ENCODE data around the gene MYOF.
"Not testable (repeated sequence)": the region's sequence is repeated elsewhere in the genome, so short reads cannot be mapped to it uniquely, and the experiment has no call there.

The MYOF gene

GRCh38 chr10:93299195-93299594 is 182.9 kb downstream of the MYOF start:
- no peak for DNase-seq
- in situ Hi-C loops (cut with HindIII; ENCODE audit: low pct_ligation_motif_present, low pct_unique_long_range_greater_than_20kb, low sequenced_read_pairs): loop anchor here (25.0 kb wide), 1 partner anchor 187 kb away; no protein-coding TSS in a partner anchor

GRCh38 chr10:93296151-93296550 is 186.0 kb downstream of the MYOF start:
- in situ Hi-C loops (cut with HindIII; ENCODE audit: low pct_ligation_motif_present, low pct_unique_long_range_greater_than_20kb, low sequenced_read_pairs): loop anchor here (25.0 kb wide), 1 partner anchor 184 kb away; no protein-coding TSS in a partner anchor
- no peak for DNase-seq

- in situ Hi-C loops (cut with HindIII; ENCODE audit: low pct_ligation_motif_present, low pct_unique_long_range_greater_than_20kb, low sequenced_read_pairs): loop anchor here (25.0 kb wide), 1 partner anchor 182 kb away; no protein-coding TSS in a partner anchor
- peak; percentile 25 for DNase-seq
Measured at GRCh38 chr10:93293999-93294398, 188.1 kb downstream of the MYOF start.

- in situ Hi-C loops (cut with HindIII; ENCODE audit: low pct_ligation_motif_present, low pct_unique_long_range_greater_than_20kb, low sequenced_read_pairs): loop anchor here (25.0 kb wide), 1 partner anchor 179 kb away; no protein-coding TSS in a partner anchor
- no peak for DNase-seq
Measured at GRCh38 chr10:93290661-93291354, 191.3 kb downstream of the MYOF start.

GRCh38 chr10:93288679-93289634 is 193.2 kb downstream of the MYOF start:
- in situ Hi-C loops (cut with HindIII; ENCODE audit: low pct_ligation_motif_present, low pct_unique_long_range_greater_than_20kb, low sequenced_read_pairs): loop anchor here (25.0 kb wide), 1 partner anchor 177 kb away; no protein-coding TSS in a partner anchor
- peak; percentile 91 for DNase-seq

- no peak for DNase-seq
- in situ Hi-C loops (cut with HindIII; ENCODE audit: low pct_ligation_motif_present, low pct_unique_long_range_greater_than_20kb, low sequenced_read_pairs): loop anchor here (25.0 kb wide), 1 partner anchor 175 kb away; no protein-coding TSS in a partner anchor
Measured at GRCh38 chr10:93287775-93288174, 194.4 kb downstream of the MYOF start.

GRCh38 chr10:93284246-93284645 is 197.9 kb downstream of the MYOF start:
- not testable (repeated sequence) for DNase-seq
- in situ Hi-C loops (cut with HindIII; ENCODE audit: low pct_ligation_motif_present, low pct_unique_long_range_greater_than_20kb, low sequenced_read_pairs): loop anchor here (25.0 kb wide), 1 partner anchor 172 kb away; no protein-coding TSS in a partner anchor

GRCh38 chr10:93281367-93281720 is 200.8 kb downstream of the MYOF start:
- no peak for DNase-seq
- in situ Hi-C loops (cut with HindIII; ENCODE audit: low pct_ligation_motif_present, low pct_unique_long_range_greater_than_20kb, low sequenced_read_pairs): loop anchor here (25.0 kb wide), 1 partner anchor 169 kb away; no protein-coding TSS in a partner anchor

GRCh38 chr10:93280699-93281366 is 201.3 kb downstream of the MYOF start:
- DNase-seq: no peak
- in situ Hi-C loops (cut with HindIII; ENCODE audit: low pct_ligation_motif_present, low pct_unique_long_range_greater_than_20kb, low sequenced_read_pairs): loop anchor here (25.0 kb wide), 1 partner anchor 169 kb away; no protein-coding TSS in a partner anchor

- DNase-seq: no peak
- in situ Hi-C loops (cut with HindIII; ENCODE audit: low pct_ligation_motif_present, low pct_unique_long_range_greater_than_20kb, low sequenced_read_pairs): loop anchor here (25.0 kb wide), 1 partner anchor 168 kb away; no protein-coding TSS in a partner anchor
Measured at GRCh38 chr10:93280121-93280698, 201.9 kb downstream of the MYOF start.

GRCh38 chr10:93277360-93277759 is 204.8 kb downstream of the MYOF start:
- no peak for DNase-seq

GRCh38 chr10:93274419-93274818 is 207.7 kb downstream of the MYOF start:
- in situ Hi-C loops (cut with HindIII; ENCODE audit: low pct_ligation_motif_present, low pct_unique_long_range_greater_than_20kb, low sequenced_read_pairs): no loop called here
- no peak for DNase-seq

More at GRCh38 chr10:93277360-93277759, 204.8 kb downstream of the MYOF start:
- in situ Hi-C loops (cut with HindIII; ENCODE audit: low pct_ligation_motif_present, low pct_unique_long_range_greater_than_20kb, low sequenced_read_pairs): loop anchor here (25.0 kb wide), 1 partner anchor 165 kb away; no protein-coding TSS in a partner anchor

- in situ Hi-C loops (cut with HindIII; ENCODE audit: low pct_ligation_motif_present, low pct_unique_long_range_greater_than_20kb, low sequenced_read_pairs): no loop called here
- no peak for DNase-seq
Measured at GRCh38 chr10:93272884-93273675, 209.1 kb downstream of the MYOF start.

GRCh38 chr10:93271347-93271746 is 210.8 kb downstream of the MYOF start:
- in situ Hi-C loops (cut with HindIII; ENCODE audit: low pct_ligation_motif_present, low pct_unique_long_range_greater_than_20kb, low sequenced_read_pairs): no loop called here
- no peak for DNase-seq

- in situ Hi-C loops (cut with HindIII; ENCODE audit: low pct_ligation_motif_present, low pct_unique_long_range_greater_than_20kb, low sequenced_read_pairs): no loop called here
- no peak for DNase-seq
Measured at GRCh38 chr10:93269281-93269680, 212.9 kb downstream of the MYOF start.

GRCh38 chr10:93268021-93268420 is 214.1 kb downstream of the MYOF start:
- in situ Hi-C loops (cut with HindIII; ENCODE audit: low pct_ligation_motif_present, low pct_unique_long_range_greater_than_20kb, low sequenced_read_pairs): no loop called here
- no peak for DNase-seq

- no peak for DNase-seq
- in situ Hi-C loops (cut with HindIII; ENCODE audit: low pct_ligation_motif_present, low pct_unique_long_range_greater_than_20kb, low sequenced_read_pairs): no loop called here
Measured at GRCh38 chr10:93267521-93267920, 214.6 kb downstream of the MYOF start.

Measured in ACHN (cell line).